Measurements from ENCODE around the gene TM4SF18.

Gene TM4SF18

DNA sequence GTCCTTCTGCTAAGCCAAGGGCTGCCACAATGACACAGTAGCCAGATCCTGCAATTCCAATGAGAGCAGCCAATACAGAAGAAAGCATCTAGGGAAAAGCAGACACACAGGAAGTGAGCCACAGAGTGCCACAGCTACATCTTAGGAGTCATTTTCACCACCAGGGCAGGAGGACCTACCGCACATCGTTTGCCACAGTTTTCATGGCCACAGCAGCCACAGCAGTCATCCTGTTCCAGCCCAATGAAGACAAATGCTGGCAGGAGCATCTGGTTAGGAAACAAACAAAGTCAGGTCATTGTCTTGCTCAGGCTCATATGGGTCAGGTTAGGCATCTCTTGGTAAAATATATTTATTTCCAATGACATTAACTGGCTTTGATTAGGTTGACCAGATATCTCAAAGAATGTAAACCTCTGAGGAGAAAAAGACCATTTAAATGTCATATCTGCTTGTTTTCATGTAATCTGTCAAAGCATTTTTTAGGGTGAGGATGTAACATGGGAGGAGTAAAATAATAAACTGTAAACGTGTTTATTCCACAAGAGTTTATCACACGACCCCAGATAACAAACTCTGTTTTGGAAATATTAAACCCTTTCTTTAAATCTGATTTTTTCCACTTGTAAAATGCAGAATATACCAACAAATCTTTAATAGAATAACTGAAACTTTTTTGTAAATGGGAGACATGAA is 42.2 kb upstream of the TM4SF18 start:
- no peak overlapping the region for H3K4me3 ChIP-seq (ENCODE audit: low read length)
- no peaks in the 10 kb centered on the region for H3K9me3 ChIP-seq (ENCODE audit: control insufficient read depth, insufficient read depth, low read length)
- H3K27ac ChIP-seq (ENCODE audit: low read length) = no peak overlapping the region
- DNase-seq (ENCODE audit: low read depth, low spot score) = no peak
- no CpG with 5 or more reads among the region's 4 CpGs for WGBS (ENCODE audit: insufficient coverage, insufficient read length)
- H3K36me3 ChIP-seq (ENCODE audit: control insufficient read depth, insufficient read depth, low read length) = no peaks in the 10 kb centered on the region
- no peaks in the 10 kb centered on the region for H3K27me3 ChIP-seq (ENCODE audit: control insufficient read depth, insufficient read depth, low read length)
- H3K4me1 ChIP-seq (ENCODE audit: control insufficient read depth, insufficient read depth, low read length) = peaks cover 3% of the 10 kb centered on the region; the same call in 1 of the 2 replicates

DNA sequence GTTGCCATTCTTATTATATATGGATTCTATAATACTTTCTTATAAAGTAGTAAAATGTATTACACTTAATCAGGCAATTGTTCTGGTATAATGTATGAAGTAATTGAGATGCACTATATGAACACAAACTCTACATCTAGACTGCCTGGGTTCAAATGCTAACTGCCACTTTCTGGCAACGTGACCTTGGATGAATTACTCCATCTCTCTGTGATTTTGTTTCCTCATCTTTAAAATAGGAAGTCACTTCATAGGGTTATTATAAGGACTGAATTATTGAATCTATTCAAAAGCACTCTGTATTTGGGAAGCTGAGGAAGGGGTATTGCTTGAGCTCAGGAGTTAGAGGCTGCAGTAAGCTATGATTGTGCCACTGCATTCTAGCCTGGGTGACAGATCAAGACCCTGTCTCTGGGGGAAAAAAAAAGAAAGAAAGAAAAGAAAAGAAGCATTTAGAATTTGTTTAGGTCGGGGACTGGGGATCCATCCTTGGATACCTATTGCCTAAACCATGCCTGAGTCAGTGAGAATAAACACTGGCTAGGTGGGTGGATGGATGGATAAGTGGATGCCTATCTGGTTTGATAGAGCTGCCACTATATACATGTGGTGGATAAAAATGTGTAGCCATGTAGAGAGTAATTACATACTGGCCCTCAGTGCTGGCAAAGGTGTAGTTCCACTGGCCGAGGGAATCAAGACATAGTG is 41.5 kb upstream of the TM4SF18 start:
- H3K27ac ChIP-seq (ENCODE audit: low read length) = no peak overlapping the region
- WGBS (ENCODE audit: insufficient coverage, insufficient read length) = no CpG with 5 or more reads among the region's 3 CpGs
- DNase-seq (ENCODE audit: low read depth, low spot score) = no peak
- no peaks in the 10 kb centered on the region for H3K27me3 ChIP-seq (ENCODE audit: control insufficient read depth, insufficient read depth, low read length)
- H3K4me3 ChIP-seq (ENCODE audit: low read length) = no peak overlapping the region
- peaks cover 3% of the 10 kb centered on the region; the same call in 1 of the 2 replicates for H3K4me1 ChIP-seq (ENCODE audit: control insufficient read depth, insufficient read depth, low read length)
- no peaks in the 10 kb centered on the region for H3K36me3 ChIP-seq (ENCODE audit: control insufficient read depth, insufficient read depth, low read length)
- H3K9me3 ChIP-seq (ENCODE audit: control insufficient read depth, insufficient read depth, low read length) = no peaks in the 10 kb centered on the region

DNA sequence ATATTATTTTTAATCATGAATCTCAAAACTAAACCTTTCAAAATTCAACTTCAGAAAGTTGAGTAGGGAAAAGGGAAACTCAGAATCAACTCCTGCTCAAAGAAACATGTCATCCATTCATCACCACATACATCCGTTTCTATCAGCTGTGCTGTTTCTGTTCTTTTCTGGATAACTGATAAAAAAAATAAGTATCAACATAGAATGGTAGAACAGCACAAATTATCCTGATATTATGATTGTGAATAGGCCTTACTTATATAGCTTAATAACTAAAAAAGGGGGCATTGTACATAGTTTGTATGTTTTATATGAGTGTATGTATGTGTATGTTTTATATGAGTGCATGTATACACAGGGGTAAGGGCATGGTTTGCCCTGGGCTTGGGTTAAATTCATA is 41.0 kb upstream of the TM4SF18 start:
- Histone ChIP-seq H3K4me1 (ENCODE audit: control insufficient read depth, insufficient read depth, low read length) (peaks cover 3% of the 10 kb centered on the region; the same call in 1 of the 2 replicates), H3K27ac (ENCODE audit: low read length) (no peak overlapping the region), H3K4me3 (ENCODE audit: low read length) (no peak overlapping the region), H3K36me3 (ENCODE audit: control insufficient read depth, insufficient read depth, low read length) (no peaks in the 10 kb centered on the region), H3K9me3 (ENCODE audit: control insufficient read depth, insufficient read depth, low read length) (no peaks in the 10 kb centered on the region), H3K27me3 (ENCODE audit: control insufficient read depth, insufficient read depth, low read length) (no peaks in the 10 kb centered on the region)
- DNase-seq (ENCODE audit: low read depth, low spot score) = no peak
- no CpG with 5 or more reads among the region's 1 CpG for WGBS (ENCODE audit: insufficient coverage, insufficient read length)

DNA sequence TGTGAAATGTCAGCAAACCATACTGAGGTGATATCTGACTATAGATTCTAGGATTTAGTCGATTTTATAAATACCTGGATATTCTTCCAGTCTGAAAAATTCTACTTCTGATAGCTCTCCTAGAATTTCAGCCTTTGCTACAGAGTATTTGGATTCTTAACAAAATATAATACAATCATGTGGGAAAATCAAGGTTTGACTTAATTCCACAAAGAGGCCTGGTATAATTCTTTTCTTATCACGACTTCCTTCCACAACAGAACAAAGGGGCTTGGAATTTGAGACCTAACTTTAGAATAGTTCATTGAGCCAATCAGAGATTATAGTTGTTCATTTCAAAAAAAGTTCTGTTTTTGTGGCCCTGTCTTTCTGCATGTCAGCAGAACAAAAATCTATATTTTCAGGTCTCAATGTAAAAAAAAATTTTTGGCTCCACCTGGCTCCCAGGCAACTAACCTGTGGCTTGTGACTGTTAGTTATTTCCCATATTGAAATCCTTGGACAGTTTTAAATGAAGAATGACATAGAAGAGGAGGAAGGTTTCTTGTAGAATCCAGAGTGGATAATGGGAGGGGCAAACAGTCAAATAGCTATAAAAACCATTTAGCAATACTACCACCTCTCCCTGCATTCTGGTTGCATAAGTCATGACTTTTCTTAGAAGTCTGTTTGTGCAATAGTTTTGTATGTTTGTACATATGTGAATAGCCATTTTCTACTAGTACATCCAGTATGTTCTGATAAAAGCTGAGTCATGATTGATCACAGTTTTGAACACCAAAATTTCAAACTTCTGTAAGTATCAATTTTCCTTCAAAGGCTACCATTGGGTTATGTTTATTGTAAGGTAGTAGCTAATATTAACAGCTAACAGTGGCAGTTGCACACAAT is 40.0 kb upstream of the TM4SF18 start:
- H3K36me3 ChIP-seq (ENCODE audit: control insufficient read depth, insufficient read depth, low read length) = no peaks in the 10 kb centered on the region
- H3K27ac ChIP-seq (ENCODE audit: low read length) = no peak overlapping the region
- H3K4me1 ChIP-seq (ENCODE audit: control insufficient read depth, insufficient read depth, low read length) = peaks cover 3% of the 10 kb centered on the region; the same call in 1 of the 2 replicates
- no peaks in the 10 kb centered on the region for H3K9me3 ChIP-seq (ENCODE audit: control insufficient read depth, insufficient read depth, low read length)
- H3K4me3 ChIP-seq (ENCODE audit: low read length) = no peak overlapping the region
- no peak for DNase-seq (ENCODE audit: low read depth, low spot score)
- WGBS (ENCODE audit: insufficient coverage, insufficient read length) = no CpG with 5 or more reads among the region's 2 CpGs
- H3K27me3 ChIP-seq (ENCODE audit: control insufficient read depth, insufficient read depth, low read length) = no peaks in the 10 kb centered on the region

DNA sequence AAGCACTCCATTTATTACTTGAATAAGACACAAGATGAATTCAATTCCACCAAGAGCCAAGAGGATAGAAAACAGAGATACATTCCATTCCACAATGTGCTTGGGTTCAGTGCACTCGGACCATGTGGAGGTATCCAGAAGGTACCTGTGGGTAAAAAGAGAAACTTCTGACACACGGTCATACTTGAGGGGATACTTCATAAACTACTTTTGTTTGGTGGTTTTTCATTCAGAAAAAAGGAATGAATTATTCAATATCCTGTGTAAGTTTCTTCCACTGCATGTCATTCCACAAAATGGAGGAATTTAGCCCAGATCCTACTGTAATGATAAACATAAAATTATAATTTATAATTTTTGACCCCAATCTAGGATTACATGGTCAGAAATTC is 38.3 kb upstream of the TM4SF18 start:
- no peaks in the 10 kb centered on the region for H3K9me3 ChIP-seq (ENCODE audit: control insufficient read depth, insufficient read depth, low read length)
- H3K36me3 ChIP-seq (ENCODE audit: control insufficient read depth, insufficient read depth, low read length) = no peaks in the 10 kb centered on the region
- no peak for DNase-seq (ENCODE audit: low read depth, low spot score)
- H3K27ac ChIP-seq (ENCODE audit: low read length) = no peak overlapping the region
- no peak overlapping the region for H3K4me3 ChIP-seq (ENCODE audit: low read length)
- H3K27me3 ChIP-seq (ENCODE audit: control insufficient read depth, insufficient read depth, low read length) = no peaks in the 10 kb centered on the region
- WGBS (ENCODE audit: insufficient coverage, insufficient read length) = no CpG with 5 or more reads among the region's 2 CpGs
- no peaks in the 10 kb centered on the region for H3K4me1 ChIP-seq (ENCODE audit: control insufficient read depth, insufficient read depth, low read length)

DNA sequence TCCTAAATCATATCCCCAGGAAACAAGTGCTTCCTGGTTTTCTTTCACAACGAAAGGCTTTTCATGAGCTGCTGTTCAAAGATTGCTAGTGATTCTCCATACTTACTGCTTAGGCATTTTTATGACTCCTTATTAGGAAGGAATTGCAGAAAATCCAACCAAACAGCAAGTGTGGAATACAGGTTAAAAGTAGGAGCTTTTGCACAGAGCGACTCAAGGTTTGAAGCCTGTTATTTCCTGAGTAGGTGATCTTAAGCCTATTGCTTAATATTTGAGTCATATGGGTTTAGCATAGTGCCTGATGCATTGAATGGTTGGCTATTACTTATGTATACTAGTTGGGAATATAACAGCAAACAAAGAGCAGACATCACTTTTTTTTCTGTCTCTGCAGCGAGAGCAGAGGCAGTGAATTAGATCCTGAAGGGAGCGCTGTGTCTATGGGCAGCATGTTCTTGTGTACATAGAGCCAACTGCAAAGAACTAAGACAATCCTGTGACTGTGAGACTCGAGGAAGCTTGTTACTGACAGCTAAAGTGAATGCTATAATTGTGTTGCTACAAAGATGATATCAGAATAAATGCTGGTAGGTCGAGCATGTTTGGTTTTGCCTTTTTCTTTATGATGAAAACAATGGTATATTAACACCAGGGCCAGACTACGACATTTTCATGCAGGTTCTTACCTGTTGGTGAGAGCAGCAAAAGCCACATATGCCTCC is 37.7 kb upstream of the TM4SF18 start:
- no peaks in the 10 kb centered on the region for H3K36me3 ChIP-seq (ENCODE audit: control insufficient read depth, insufficient read depth, low read length)
- H3K27me3 ChIP-seq (ENCODE audit: control insufficient read depth, insufficient read depth, low read length) = no peaks in the 10 kb centered on the region
- H3K27ac ChIP-seq (ENCODE audit: low read length) = no peak overlapping the region
- no peaks in the 10 kb centered on the region for H3K9me3 ChIP-seq (ENCODE audit: control insufficient read depth, insufficient read depth, low read length)
- WGBS (ENCODE audit: insufficient coverage, insufficient read length) = no CpG with 5 or more reads among the region's 7 CpGs
- no peak for DNase-seq (ENCODE audit: low read depth, low spot score)
- no peak overlapping the region for H3K4me3 ChIP-seq (ENCODE audit: low read length)
- no peaks in the 10 kb centered on the region for H3K4me1 ChIP-seq (ENCODE audit: control insufficient read depth, insufficient read depth, low read length)

DNA sequence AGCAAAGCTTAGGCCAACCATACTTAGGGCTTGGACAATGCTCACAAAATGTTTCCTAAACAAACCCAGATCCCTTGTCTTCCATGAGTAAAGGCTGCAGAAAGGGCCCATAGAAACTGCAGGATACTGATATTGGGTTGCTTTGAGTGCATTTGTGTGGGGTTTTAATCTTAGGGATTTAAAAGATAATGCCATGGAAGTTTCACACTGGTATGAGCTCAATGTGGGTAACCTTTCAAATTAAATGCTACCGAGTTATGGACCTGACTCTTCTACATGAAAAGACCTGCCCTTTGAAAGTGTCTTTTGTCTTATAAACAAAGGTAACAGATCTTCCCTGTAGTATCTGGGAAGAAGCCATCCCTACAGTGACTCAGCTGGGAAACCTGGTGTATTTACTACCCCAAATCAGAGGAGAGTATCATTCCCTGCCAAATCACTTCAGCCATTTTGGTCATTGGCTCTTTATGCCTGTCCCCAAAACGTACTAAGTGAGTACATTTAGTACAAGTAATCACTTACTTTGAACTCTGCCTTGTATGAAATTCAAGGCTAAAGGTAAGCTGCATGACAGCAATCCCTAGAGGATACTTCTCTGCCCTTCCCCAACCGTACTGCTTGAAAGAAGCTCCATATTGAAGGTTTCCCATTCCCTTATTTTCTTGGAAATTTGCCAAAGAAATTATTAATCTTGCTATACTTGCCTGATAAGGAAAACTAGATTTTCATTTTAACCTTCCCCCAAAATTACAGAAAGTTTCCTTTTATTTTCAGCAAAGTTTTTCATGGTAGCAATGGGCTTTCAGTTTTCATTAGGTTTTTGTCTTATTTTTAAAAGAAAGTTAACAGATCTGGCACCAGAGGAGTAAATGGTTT is 36.8 kb upstream of the TM4SF18 start:
- H3K4me1 ChIP-seq (ENCODE audit: control insufficient read depth, insufficient read depth, low read length) = no peaks in the 10 kb centered on the region
- no peaks in the 10 kb centered on the region for H3K27me3 ChIP-seq (ENCODE audit: control insufficient read depth, insufficient read depth, low read length)
- no peaks in the 10 kb centered on the region for H3K9me3 ChIP-seq (ENCODE audit: control insufficient read depth, insufficient read depth, low read length)
- no CpG with 5 or more reads among the region's 3 CpGs for WGBS (ENCODE audit: insufficient coverage, insufficient read length)
- no peak overlapping the region for H3K4me3 ChIP-seq (ENCODE audit: low read length)
- no peak for DNase-seq (ENCODE audit: low read depth, low spot score)
- H3K27ac ChIP-seq (ENCODE audit: low read length) = no peak overlapping the region
- H3K36me3 ChIP-seq (ENCODE audit: control insufficient read depth, insufficient read depth, low read length) = no peaks in the 10 kb centered on the region

DNA sequence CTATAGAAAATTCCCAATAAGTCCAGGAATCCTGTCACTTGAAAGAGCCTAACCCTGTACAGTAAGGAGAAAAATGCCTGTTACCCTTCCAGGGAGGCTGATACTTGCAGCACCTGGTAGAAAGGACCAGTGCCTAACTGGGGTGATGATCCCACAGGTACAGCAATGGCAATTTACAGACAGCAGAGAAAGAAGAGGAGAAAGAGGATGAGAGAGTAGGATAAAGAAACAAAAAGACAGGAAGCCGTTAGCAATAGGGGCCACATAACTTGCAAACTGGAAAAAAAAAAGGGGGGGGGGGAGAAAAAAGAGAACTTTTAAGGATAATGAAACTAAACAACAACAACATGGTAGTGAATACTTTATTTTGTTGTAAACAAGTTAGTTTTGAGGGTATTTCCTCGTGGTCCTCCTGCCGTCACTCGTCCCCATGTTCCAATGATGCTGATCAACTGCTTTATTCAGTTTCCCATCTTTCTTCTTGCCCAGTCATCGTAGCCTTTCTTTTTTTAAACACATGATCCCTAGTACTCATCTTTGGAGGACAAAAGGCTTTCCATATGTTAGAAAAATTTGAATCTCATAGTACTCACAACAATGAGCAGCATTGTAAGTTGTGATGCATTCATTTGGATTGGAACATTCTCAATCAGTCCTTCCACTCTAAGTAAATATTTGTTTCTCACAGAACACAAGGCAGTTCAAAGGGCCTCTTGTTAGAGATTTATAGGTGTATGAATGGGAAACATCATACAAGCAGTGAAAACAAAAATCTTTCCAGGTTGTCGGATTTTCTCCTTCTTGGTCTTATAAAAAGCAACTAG is 35.5 kb upstream of the TM4SF18 start:
- H3K4me1 ChIP-seq (ENCODE audit: control insufficient read depth, insufficient read depth, low read length) = no peaks in the 10 kb centered on the region
- no peaks in the 10 kb centered on the region for H3K9me3 ChIP-seq (ENCODE audit: control insufficient read depth, insufficient read depth, low read length)
- H3K4me3 ChIP-seq (ENCODE audit: low read length) = no peak overlapping the region
- H3K36me3 ChIP-seq (ENCODE audit: control insufficient read depth, insufficient read depth, low read length) = no peaks in the 10 kb centered on the region
- H3K27ac ChIP-seq (ENCODE audit: low read length) = no peak overlapping the region
- H3K27me3 ChIP-seq (ENCODE audit: control insufficient read depth, insufficient read depth, low read length) = no peaks in the 10 kb centered on the region
- WGBS (ENCODE audit: insufficient coverage, insufficient read length) = no CpG with 5 or more reads among the region's 6 CpGs
- DNase-seq (ENCODE audit: low read depth, low spot score) = no peak

DNA sequence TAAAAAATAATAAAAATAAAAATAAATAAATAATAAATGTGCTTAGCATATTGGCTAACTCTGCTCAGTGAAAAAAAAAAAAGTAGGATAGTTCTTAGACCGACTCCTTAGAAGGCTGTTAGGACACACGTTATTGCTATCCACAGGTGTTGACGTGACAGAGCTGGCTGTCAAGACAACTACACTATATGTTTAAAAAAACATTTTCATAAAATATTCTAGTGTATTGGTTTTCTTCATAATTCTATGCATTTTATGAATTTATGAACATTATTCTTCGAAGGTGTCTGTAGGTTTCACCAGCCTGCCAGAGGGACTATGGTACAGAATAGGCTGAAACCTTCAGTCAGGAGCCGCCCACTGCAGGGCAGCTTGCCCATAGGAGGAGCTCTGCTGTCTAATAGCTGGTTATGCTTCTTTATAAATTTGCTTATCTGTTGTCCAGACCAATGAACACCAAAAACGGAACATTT is 34.8 kb upstream of the TM4SF18 start:
- no peak overlapping the region for H3K27ac ChIP-seq (ENCODE audit: low read length)
- H3K4me3 ChIP-seq (ENCODE audit: low read length) = no peak overlapping the region
- no peaks in the 10 kb centered on the region for H3K36me3 ChIP-seq (ENCODE audit: control insufficient read depth, insufficient read depth, low read length)
- no CpG with 5 or more reads among the region's 6 CpGs for WGBS (ENCODE audit: insufficient coverage, insufficient read length)
- no peak for DNase-seq (ENCODE audit: low read depth, low spot score)
- no peaks in the 10 kb centered on the region for H3K9me3 ChIP-seq (ENCODE audit: control insufficient read depth, insufficient read depth, low read length)
- H3K4me1 ChIP-seq (ENCODE audit: control insufficient read depth, insufficient read depth, low read length) = no peaks in the 10 kb centered on the region
- no peaks in the 10 kb centered on the region for H3K27me3 ChIP-seq (ENCODE audit: control insufficient read depth, insufficient read depth, low read length)
